Osteoblast (primary cell): Measurements from ENCODE around the gene ARNT2. TPM values are rescaled to one million over a fixed set of nuclear protein-coding genes. Genes with fewer than 3 reads are reported as not detected.
A peak's percentile ranks its signal among the peaks of the same experiment; 100 is the strongest.

ENCODE experiments used
- DNase-seq: peaks from one replicate; pipeline ENCODE4 v3.0.0; 2011; ENCODE audit warnings: low spot score, mixed read lengths; ENCODE audit not compliant: insufficient read length; ENCODE audit errors: missing footprints
- H2AFZ ChIP-seq: 2 replicates; pipeline ENCODE4 v1.6.0; 2011; ENCODE audit warnings: mild to moderate bottlenecking, low read length
- H3K27ac ChIP-seq: 2 replicates; pipeline ENCODE4 v1.5.1; 2011; ENCODE audit warnings: mild to moderate bottlenecking, low read depth, low read length, moderate library complexity
- H3K27me3 ChIP-seq: 2 replicates; pipeline ENCODE4 v1.6.0; 2012; ENCODE audit warnings: mild to moderate bottlenecking, control low read depth, inconsistent platforms, low read length, moderate library complexity; ENCODE audit not compliant: insufficient read depth
- H3K36me3 ChIP-seq: 2 replicates; pipeline ENCODE4 v1.5.1; 2011; ENCODE audit warnings: mild to moderate bottlenecking, low read length, control low read depth, moderate library complexity; ENCODE audit not compliant: insufficient read depth
- H3K4me1 ChIP-seq: 2 replicates; pipeline ENCODE4 v1.5.1; 2011; ENCODE audit warnings: mild to moderate bottlenecking, low read length, control low read depth, moderate library complexity; ENCODE audit not compliant: insufficient read depth
- H3K4me2 ChIP-seq: 2 replicates; pipeline ENCODE4 v1.6.0; 2011; ENCODE audit warnings: mild to moderate bottlenecking, low read length; ENCODE audit not compliant: insufficient read depth
- H3K4me3 ChIP-seq: fragments of 200-600 bp; sonication (generic); 3 replicates; pipeline ENCODE4 v1.5.1; 2012; ENCODE audit warnings: mild to moderate bottlenecking, low read length, inconsistent platforms; ENCODE audit not compliant: insufficient read depth
- H3K79me2 ChIP-seq: 2 replicates; pipeline ENCODE4 v1.6.0; 2012; ENCODE audit warnings: mild to moderate bottlenecking, low read length, control low read depth, inconsistent platforms; ENCODE audit not compliant: insufficient read depth
- H3K9me3 ChIP-seq: 2 replicates; pipeline ENCODE4 v1.5.1; 2011; ENCODE audit warnings: low read depth, low read length, control low read depth
- H4K20me1 ChIP-seq: 2 replicates; pipeline ENCODE4 v1.6.0; 2012; ENCODE audit warnings: mild to moderate bottlenecking, low read length, control low read depth; ENCODE audit not compliant: insufficient read depth
- total RNA-seq: library from RNA; depleted of rRNA; stranded (reverse); fragments of >200 nt; gene quantifications from 2 replicates; pipeline ENCODE4 v1.2.3, GENCODE V29; 2012
- TF ChIP-seq, protein P1 (sequence below): IDR thresholded peaks from 2 replicates; pipeline ENCODE4 v1.5.1; 2011; ENCODE audit warnings: mild to moderate bottlenecking, low read depth, low read length, moderate library complexity; ENCODE audit errors: extremely low read depth

The ARNT2 gene
- total RNA-seq, 1 donor = 30.0 TPM

DNA sequence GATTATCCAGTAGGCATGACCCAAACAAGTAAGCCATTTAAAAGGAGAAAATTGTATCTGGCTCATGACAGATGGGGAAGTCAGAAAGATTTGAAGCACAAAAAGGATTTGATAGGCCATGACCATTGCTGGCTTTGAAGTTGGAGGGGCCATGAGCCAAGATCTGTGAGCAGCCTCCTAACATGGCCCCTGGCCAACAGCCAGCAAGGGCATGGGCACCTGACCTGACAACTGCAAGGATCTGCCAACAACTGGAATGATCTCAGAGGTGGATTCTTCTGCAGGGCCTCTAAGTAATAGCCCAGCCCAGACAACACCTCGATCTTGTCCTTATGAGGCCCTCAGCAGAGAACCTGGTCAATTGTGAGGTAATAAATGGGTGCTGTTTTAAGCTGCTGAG is 93.0 kb downstream of the ARNT2 start:
- no peak for DNase-seq
- peaks cover 38% of the 10 kb centered on the region for H3K4me1 ChIP-seq

GRCh38 chr15:80498652-80499051 is 94.5 kb downstream of the ARNT2 start:
- peaks cover 42% of the 10 kb centered on the region for H3K4me1 ChIP-seq
- no peaks in the 10 kb centered on the region for H3K9me3 ChIP-seq
- no peak overlapping the region for H3K4me2 ChIP-seq
- DNase-seq = no peak
- no peaks in the 10 kb centered on the region for H3K36me3 ChIP-seq
- H3K79me2 ChIP-seq = no peaks in the 10 kb centered on the region
- H3K4me3 ChIP-seq = no peak overlapping the region
- H4K20me1 ChIP-seq = no peaks in the 10 kb centered on the region
- no peaks in the 10 kb centered on the region for H3K27me3 ChIP-seq
- H2AFZ ChIP-seq = no peak overlapping the region
- H3K27ac ChIP-seq = no peak overlapping the region
- TF ChIP-seq, protein P1, sequence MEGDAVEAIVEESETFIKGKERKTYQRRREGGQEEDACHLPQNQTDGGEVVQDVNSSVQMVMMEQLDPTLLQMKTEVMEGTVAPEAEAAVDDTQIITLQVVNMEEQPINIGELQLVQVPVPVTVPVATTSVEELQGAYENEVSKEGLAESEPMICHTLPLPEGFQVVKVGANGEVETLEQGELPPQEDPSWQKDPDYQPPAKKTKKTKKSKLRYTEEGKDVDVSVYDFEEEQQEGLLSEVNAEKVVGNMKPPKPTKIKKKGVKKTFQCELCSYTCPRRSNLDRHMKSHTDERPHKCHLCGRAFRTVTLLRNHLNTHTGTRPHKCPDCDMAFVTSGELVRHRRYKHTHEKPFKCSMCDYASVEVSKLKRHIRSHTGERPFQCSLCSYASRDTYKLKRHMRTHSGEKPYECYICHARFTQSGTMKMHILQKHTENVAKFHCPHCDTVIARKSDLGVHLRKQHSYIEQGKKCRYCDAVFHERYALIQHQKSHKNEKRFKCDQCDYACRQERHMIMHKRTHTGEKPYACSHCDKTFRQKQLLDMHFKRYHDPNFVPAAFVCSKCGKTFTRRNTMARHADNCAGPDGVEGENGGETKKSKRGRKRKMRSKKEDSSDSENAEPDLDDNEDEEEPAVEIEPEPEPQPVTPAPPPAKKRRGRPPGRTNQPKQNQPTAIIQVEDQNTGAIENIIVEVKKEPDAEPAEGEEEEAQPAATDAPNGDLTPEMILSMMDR = no peak

More for the DNA sequence above, 93.0 kb downstream of the ARNT2 start:
- H2AFZ ChIP-seq = no peak overlapping the region
- H3K27me3 ChIP-seq = no peaks in the 10 kb centered on the region
- H3K27ac ChIP-seq = no peak overlapping the region
- H3K4me3 ChIP-seq = no peak overlapping the region
- H3K4me2 ChIP-seq = no peak overlapping the region
- H4K20me1 ChIP-seq = no peaks in the 10 kb centered on the region
- H3K36me3 ChIP-seq = no peaks in the 10 kb centered on the region
- no peaks in the 10 kb centered on the region for H3K79me2 ChIP-seq
- no peaks in the 10 kb centered on the region for H3K9me3 ChIP-seq
- TF ChIP-seq, protein P1 = no peak

- no peaks in the 10 kb centered on the region for H3K27me3 ChIP-seq
- DNase-seq = no peak
- no peaks in the 10 kb centered on the region for H3K36me3 ChIP-seq
- H4K20me1 ChIP-seq = no peaks in the 10 kb centered on the region
- H3K4me1 ChIP-seq = peaks cover 28% of the 10 kb centered on the region
- H3K79me2 ChIP-seq = no peaks in the 10 kb centered on the region
- H2AFZ ChIP-seq = no peak overlapping the region
- TF ChIP-seq, protein P1 = no peak
- H3K9me3 ChIP-seq = no peaks in the 10 kb centered on the region
- H3K4me2 ChIP-seq = no peak overlapping the region
- H3K4me3 ChIP-seq = no peak overlapping the region
- H3K27ac ChIP-seq = no peak overlapping the region
Measured at GRCh38 chr15:80500021-80500420, 95.8 kb downstream of the ARNT2 start.

DNA sequence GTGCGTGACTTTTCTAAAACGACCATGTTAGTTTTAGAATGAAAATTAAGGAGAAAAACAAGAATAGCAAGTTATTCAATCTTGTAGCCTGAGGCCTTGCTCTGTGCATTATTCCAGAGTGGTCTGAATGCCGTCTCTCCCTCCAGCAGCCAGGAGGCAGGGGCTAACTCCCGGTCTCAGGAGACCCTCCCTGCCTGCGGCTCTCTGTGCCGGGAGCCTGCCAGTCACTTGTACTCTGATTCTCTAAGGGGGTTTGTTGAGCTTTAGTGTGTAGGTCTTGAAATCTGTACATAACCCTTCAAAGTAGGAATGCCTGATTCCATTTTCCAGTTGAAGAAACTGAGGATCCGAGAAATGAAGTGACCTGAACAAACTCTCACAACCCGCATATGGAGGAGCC is 97.3 kb downstream of the ARNT2 start:
- Histone ChIP-seq H3K9me3 (no peaks in the 10 kb centered on the region), H4K20me1 (no peaks in the 10 kb centered on the region), H3K4me2 (no peak overlapping the region), H3K4me3 (no peak overlapping the region), H3K27me3 (no peaks in the 10 kb centered on the region), H2AFZ (no peak overlapping the region), H3K27ac (no peak overlapping the region), H3K4me1 (peaks cover 14% of the 10 kb centered on the region), H3K79me2 (no peaks in the 10 kb centered on the region), H3K36me3 (no peaks in the 10 kb centered on the region)
- peak; percentile 10 for DNase-seq
- TF ChIP-seq, protein P1 = no peak
